ENCODE data around the gene DIP2C.
"Not testable (repeated sequence)": the region's sequence is repeated elsewhere in the genome, so short reads cannot be mapped to it uniquely, and the experiment has no call there.

DIP2C gene

GRCh38 chr10:282294-283139 is 407.0 kb downstream of the DIP2C start:
- DNase-seq, result no peak

GRCh38 chr10:279655-280054 is 409.8 kb downstream of the DIP2C start:
- DNase-seq, result no peak

- no peak for DNase-seq
Measured at GRCh38 chr10:279232-279631, 410.2 kb downstream of the DIP2C start.

GRCh38 chr10:278707-279106 is 410.8 kb downstream of the DIP2C start:
- DNase-seq, result no peak

DNA sequence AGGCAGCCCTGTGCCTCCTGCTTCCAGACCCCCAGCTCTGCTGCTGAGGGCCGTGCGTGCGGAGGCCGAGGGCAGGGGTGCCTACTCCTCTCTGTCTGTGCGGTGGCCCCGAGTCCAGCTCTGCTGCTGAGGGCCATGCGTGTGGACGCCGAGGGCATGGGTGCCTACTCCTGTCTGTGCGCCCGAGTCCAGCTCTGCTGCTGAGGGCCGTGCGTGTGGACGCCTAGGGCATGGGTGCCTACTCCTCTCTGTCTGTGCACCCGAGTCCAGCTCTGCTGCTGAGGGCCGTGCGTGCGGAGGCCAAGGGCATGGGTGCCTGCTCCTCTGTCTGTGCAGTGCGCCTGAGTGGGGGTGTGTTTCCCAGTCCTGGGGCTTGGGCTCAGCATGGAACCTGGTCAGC is 411.5 kb downstream of the DIP2C start:
- DNase-seq, result no peak

- no peak for DNase-seq
Measured at GRCh38 chr10:275680-276079, 413.8 kb downstream of the DIP2C start.

DNA sequence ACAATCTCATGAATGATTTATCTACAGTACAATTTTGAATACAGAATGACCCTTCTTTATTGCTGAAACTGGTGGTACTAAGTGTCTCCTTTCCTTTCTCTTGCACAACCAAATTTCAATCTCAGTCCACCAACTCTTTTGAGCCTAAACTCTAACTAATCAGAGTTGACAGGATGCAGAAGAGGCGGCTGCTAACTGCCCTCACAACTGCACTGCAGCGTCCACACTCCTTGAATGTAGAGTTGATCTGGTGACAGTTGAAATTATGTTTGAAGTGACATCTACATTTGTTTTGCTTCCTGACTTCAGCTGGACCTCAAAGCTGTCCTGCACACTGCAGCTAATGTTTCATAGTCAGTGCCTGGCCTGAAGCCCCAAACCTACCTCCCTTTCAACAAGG is 414.6 kb downstream of the DIP2C start:
- DNase-seq, result no peak

DNA sequence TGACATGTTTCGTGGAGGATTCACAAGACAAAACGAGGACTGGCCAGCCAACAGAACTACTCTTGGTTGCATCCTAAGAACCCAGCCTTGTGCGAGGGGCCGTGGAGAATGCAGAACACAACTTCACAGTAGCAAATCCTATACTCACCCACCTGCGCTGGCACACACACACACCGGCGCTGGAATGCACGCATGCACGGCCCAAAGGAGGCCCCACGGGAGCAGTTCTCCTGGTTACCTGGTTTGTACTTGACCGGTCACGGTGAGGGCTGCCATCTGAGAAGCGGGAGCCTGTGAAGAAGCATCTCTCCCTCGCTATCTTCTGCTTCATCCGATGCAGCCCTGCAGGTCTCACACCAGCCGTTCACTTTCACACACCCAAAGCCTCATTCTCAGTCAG is 416.4 kb downstream of the DIP2C start:
- no peak for DNase-seq

- no peak for DNase-seq
Measured at GRCh38 chr10:271722-272121, 417.7 kb downstream of the DIP2C start.

- DNase-seq, result no peak
Measured at GRCh38 chr10:271201-271600, 418.3 kb downstream of the DIP2C start.

DNA sequence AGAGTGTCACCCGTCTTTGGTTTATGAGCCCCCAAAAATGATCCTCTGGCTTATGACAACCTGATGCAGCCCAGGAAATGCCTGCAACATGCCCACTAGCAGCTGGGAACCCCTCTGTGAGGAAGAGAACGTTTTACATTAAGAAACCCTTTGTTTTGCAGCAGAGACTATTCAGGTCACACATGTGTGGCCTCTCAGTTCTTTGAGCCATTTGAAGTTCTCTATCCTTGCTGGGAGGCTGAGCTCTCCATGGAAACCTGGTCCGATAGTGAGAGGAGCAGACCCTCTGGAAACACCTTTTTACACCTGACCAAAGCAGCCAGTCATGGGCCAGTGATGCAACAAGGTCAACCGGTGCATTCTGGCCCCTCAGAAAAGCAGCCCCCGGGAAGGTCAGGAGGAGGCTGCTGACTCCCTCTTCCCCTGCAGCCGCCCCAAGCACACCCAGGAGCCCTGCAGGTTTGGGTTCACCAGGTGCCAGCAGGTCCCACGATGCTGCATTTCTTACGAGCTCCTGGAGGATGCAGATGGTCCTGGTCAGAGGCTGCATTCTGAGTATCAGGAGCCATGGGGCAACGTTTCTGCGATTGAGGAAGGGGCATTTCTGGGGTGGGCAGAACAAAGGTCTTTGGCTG is 419.9 kb downstream of the DIP2C start:
- DNase-seq, result no peak

GRCh38 chr10:267705-268104 is 421.8 kb downstream of the DIP2C start:
- DNase-seq, result no peak

GRCh38 chr10:266974-267425 is 422.5 kb downstream of the DIP2C start:
- no peak for DNase-seq

DNA sequence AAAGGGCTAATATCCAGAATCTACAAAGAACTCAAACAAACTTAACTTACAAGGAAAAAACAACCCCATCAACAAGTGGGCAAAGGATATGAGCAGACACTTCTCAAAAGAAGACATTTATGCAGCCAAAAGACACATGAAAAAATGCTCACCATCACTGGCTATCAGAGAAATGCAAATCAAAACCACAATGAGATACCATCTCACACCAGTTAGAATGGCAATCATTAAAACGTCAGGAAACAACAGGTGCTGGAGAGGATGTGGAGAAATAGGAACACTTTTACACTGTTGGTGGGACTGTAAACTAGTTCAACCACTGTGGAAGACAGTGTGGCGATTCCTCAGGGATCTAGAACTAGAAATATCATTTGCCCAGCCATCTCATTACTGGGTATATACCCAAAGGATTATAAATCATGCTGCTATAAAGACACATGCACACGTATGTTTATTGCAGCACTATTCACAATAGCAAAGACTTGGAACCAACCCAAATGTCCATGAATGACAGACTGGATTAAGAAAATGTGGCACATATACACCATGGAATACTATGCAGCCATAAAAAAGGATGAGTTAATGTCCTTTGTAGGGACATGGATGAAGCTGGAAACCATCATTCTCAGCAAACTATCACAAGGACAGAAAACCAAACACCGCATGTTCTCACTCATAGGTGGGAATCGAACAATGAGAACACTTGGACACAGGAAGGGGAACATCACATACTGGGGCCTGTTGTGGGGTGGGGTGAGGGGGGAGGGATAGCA is 423.5 kb downstream of the DIP2C start:
- DNase-seq, result not testable (repeated sequence)

GRCh38 chr10:265074-265440 is 424.4 kb downstream of the DIP2C start:
- DNase-seq, result not testable (repeated sequence)

- not testable (repeated sequence) for DNase-seq
Measured at GRCh38 chr10:264160-265073, 425.1 kb downstream of the DIP2C start.

GRCh38 chr10:260819-261429 is 428.5 kb downstream of the DIP2C start:
- no peak for DNase-seq

GRCh38 chr10:251982-252582 is 437.4 kb downstream of the DIP2C start:
- DNase-seq, result no peak

DNA sequence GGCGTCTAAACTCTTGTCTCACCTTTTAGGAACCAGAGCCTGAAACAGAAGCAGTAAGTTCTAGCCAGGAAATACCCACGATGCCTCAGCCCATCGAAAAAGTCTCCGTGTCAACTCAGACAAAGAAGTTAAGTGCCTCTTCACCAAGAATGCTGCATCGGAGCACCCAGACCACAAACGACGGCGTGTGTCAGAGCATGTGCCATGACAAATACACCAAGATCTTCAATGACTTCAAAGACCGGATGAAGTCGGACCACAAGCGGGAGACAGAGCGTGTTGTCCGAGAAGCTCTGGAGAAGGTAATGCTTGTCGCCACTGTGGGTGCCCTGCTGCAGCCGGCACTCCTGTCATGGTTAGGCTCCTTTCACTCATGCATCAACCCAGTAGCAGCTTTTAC is 441.2 kb downstream of the DIP2C start:
- DNase-seq, result no peak

DNA sequence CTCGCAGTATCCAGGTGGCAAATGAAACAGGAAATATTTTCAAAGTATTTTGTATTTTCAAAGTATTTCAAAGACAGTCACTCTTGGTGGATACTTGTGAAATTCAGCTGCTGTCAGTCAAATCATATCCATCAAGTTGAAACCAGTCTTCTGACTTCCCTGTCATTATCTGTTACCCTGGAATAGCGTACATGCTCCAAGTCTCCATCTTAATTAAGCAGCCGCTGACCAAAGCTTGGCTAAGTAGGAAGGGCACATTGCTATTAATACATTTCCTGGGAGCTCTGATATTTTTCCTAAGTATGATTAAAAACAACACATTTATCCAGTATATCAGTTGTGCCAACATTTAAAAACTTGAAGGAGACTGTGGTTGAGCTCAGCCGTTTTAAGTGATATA is 442.0 kb downstream of the DIP2C start:
- no peak for DNase-seq

GRCh38 chr10:246431-246830 is 443.0 kb downstream of the DIP2C start:
- DNase-seq, result no peak

GRCh38 chr10:244227-244626 is 445.2 kb downstream of the DIP2C start:
- no peak for DNase-seq

All from stimulated activated CD4-positive, alpha-beta T cell treated with anti-CD3 and anti-CD28 coated beads, Interleukin-2, amount 100 ng/mL, for 24 hours (primary cell).